Mesenchymal stem cell (in vitro differentiated cells and primary cell): ENCODE results near the gene SEC16A.

Source experiments
- DNase-seq: peaks from one replicate; pipeline ENCODE4 v3.0.0-alpha.2; 2013
- H2AFZ ChIP-seq: one replicate; pipeline ENCODE4 v1.6.1; 2013; ENCODE audit warnings: low read depth, mild to moderate bottlenecking, control low read depth, inconsistent platforms, low read length, moderate library complexity
- H2AK5ac ChIP-seq: 2 replicates; pipeline ENCODE4 v1.6.1; 2013; ENCODE audit warnings: low read length, moderate library complexity, mild to moderate bottlenecking, inconsistent platforms; ENCODE audit not compliant: severe bottlenecking
- H2BK120ac ChIP-seq: one replicate; pipeline ENCODE4 v1.6.1; 2013; ENCODE audit warnings: low read depth, mild to moderate bottlenecking, inconsistent platforms, low read length, moderate library complexity
- H2BK12ac ChIP-seq, 2 experiments: one replicate each; pipeline ENCODE4 v1.6.1; 2013; ENCODE audit warnings: inconsistent platforms in 2 of 2, low read length in 2 of 2, mild to moderate bottlenecking in 2 of 2, moderate library complexity in 2 of 2, control low read depth in 1 of 2
- H2BK15ac ChIP-seq: one replicate; pipeline ENCODE4 v1.6.1; 2013; ENCODE audit warnings: mild to moderate bottlenecking, low read depth, inconsistent platforms; ENCODE audit not compliant: poor library complexity, severe bottlenecking
- H2BK5ac ChIP-seq: 2 replicates; pipeline ENCODE4 v1.6.1; 2013; ENCODE audit warnings: low read depth, mild to moderate bottlenecking, low read length, control low read depth, inconsistent platforms; ENCODE audit not compliant: poor library complexity, severe bottlenecking
- H3K14ac ChIP-seq, 2 experiments: one replicate each; pipeline ENCODE4 v1.6.1; 2013; ENCODE audit warnings: inconsistent platforms in 2 of 2, low read length in 2 of 2, control low read depth in 1 of 2, mild to moderate bottlenecking in 1 of 2, moderate library complexity in 1 of 2
- H3K18ac ChIP-seq, 2 experiments: one replicate each; pipeline ENCODE4 v1.6.1; 2013; ENCODE audit warnings: inconsistent platforms in 2 of 2, low read length in 2 of 2, control low read depth in 1 of 2, low read depth in 1 of 2, mild to moderate bottlenecking in 1 of 2
- H3K23ac ChIP-seq, 2 experiments: one replicate each; pipeline ENCODE4 v1.6.1; 2013; ENCODE audit warnings: inconsistent platforms in 2 of 2, low read length in 2 of 2, mild to moderate bottlenecking in 2 of 2, moderate library complexity in 2 of 2, control low read depth in 1 of 2
- H3K27ac ChIP-seq: 2 replicates; pipeline ENCODE4 v1.5.1; 2013; ENCODE audit warnings: mild to moderate bottlenecking, moderate library complexity, low read length, control low read depth, inconsistent platforms; ENCODE audit not compliant: poor library complexity, severe bottlenecking
- H3K27me3 ChIP-seq, 2 experiments: 2 replicates each; pipeline versions ENCODE4 v1.6.1 to v1.7.0; 2013; ENCODE audit warnings: low read length in 2 of 2, mild to moderate bottlenecking in 2 of 2, moderate library complexity in 2 of 2, control low read depth in 1 of 2, inconsistent platforms in 1 of 2; ENCODE audit not compliant: control insufficient read depth in 1 of 2, insufficient read depth in 1 of 2
- H3K36me3 ChIP-seq, 2 experiments: 2 replicates each; pipeline versions ENCODE4 v1.6.1 to v1.7.0; 2013; ENCODE audit warnings: low read length in 2 of 2, control low read depth in 1 of 2, inconsistent platforms in 1 of 2, low read depth in 1 of 2, mild to moderate bottlenecking in 1 of 2; ENCODE audit not compliant: insufficient read depth in 2 of 2, control insufficient read depth in 1 of 2
- H3K4ac ChIP-seq, 2 experiments: one replicate each; pipeline ENCODE4 v1.6.1; 2013; ENCODE audit warnings: inconsistent platforms in 2 of 2, low read length in 2 of 2, mild to moderate bottlenecking in 2 of 2, moderate library complexity in 2 of 2, control low read depth in 1 of 2, low read depth in 1 of 2
- H3K4me1 ChIP-seq: 2 replicates; pipeline ENCODE4 v1.6.1; 2013; ENCODE audit warnings: low read depth, low read length, control low read depth; ENCODE audit not compliant: control insufficient read depth, insufficient read depth
- H3K4me2 ChIP-seq: 2 replicates; pipeline ENCODE4 v1.6.1; 2013; ENCODE audit warnings: low read length, mild to moderate bottlenecking, inconsistent platforms; ENCODE audit not compliant: poor library complexity, severe bottlenecking
- H3K4me3 ChIP-seq, 2 experiments: 2 replicates each; pipeline versions ENCODE4 v1.5.1 to v1.7.0; 2013; ENCODE audit warnings: low read length in 2 of 2, mild to moderate bottlenecking in 2 of 2, control low read depth in 1 of 2, low read depth in 1 of 2; ENCODE audit not compliant: insufficient read depth in 1 of 2
- H3K79me1 ChIP-seq: replicated peaks from 2 replicates; pipeline ENCODE4 v1.6.1; 2013; ENCODE audit warnings: mild to moderate bottlenecking, control low read depth, low read length, inconsistent platforms; ENCODE audit not compliant: poor library complexity, severe bottlenecking
- H3K9ac ChIP-seq: 2 replicates; pipeline ENCODE4 v1.7.0; 2013; ENCODE audit warnings: mild to moderate bottlenecking, low read length, moderate library complexity
- H3K9me3 ChIP-seq: 2 replicates; pipeline ENCODE4 v1.7.0; 2013; ENCODE audit warnings: mild to moderate bottlenecking, low read length; ENCODE audit not compliant: control insufficient read depth
- H4K8ac ChIP-seq: one replicate; pipeline ENCODE4 v1.6.1; 2013; ENCODE audit warnings: inconsistent platforms, mild to moderate bottlenecking, low read length, moderate library complexity
- H4K91ac ChIP-seq: one replicate; pipeline ENCODE4 v1.6.1; 2013; ENCODE audit warnings: mild to moderate bottlenecking, low read length, inconsistent platforms
- WGBS: methylation state at CpG from one replicate; pipeline ENCODE4 v1.1.7; 2013; ENCODE audit warnings: mixed read lengths; 5-methylcytosine and 5-hydroxymethylcytosine counted together

SEC16A gene

DNA sequence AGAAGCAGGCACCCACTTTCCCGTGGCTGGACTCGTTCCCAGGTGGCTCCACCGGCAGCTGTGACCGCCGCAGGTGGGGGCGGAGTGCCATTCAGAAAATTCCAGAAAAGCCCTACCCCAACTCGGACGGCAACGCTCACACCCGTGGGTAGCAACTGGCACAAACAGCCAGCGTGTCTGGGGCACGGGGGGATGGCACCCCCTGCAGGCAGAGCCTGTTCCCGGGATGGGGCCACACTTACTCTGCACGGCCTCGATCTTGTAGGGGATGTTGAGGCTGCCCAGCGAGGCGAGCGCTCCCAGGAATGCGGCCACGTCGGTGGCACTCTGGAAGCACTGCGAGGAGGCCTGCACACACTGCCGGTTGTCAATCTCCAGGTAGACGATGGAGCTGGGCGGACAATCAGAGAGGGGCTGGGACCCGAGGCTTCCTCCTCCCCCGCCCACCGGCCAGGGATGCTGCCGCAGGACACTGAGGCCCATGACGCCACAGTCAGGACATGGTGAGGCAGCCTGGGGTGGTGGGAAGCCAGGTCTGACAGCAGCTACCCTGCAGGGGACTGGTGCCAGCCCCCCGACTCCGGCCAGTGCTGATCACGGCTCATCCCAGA, 20.2 kb upstream of the SEC16A start:
- H2BK15ac ChIP-seq: no peak overlapping the region
- 94% methylated on average over 33 of the region's 33 CpGs for WGBS
- no peak overlapping the region for H3K4me3 ChIP-seq
- no peak overlapping the region for H3K27ac ChIP-seq
- no peak overlapping the region for H3K18ac ChIP-seq
- H3K4me1 ChIP-seq: no peaks in the 10 kb centered on the region
- no peak overlapping the region for H3K14ac ChIP-seq
- H3K9me3 ChIP-seq: no peaks in the 10 kb centered on the region
- H3K23ac ChIP-seq: no peak overlapping the region
- peaks cover 8% of the 10 kb centered on the region for H3K79me1 ChIP-seq
- peaks cover 48 to 97% of the 10 kb centered on the region in 2 experiments for H3K36me3 ChIP-seq
- no peak overlapping the region for H4K8ac ChIP-seq
- H2AFZ ChIP-seq: no peak overlapping the region
- no peak overlapping the region for H3K9ac ChIP-seq
- H2AK5ac ChIP-seq: no peak overlapping the region
- no peak overlapping the region for H3K4me2 ChIP-seq
- no peak overlapping the region for H2BK5ac ChIP-seq
- no peak overlapping the region for H4K91ac ChIP-seq
- no peaks in the 10 kb centered on the region for H3K27me3 ChIP-seq
- no peak overlapping the region for H2BK12ac ChIP-seq
- no peak overlapping the region for H3K4ac ChIP-seq
- no peak overlapping the region for H2BK120ac ChIP-seq
- no peak for DNase-seq

DNA sequence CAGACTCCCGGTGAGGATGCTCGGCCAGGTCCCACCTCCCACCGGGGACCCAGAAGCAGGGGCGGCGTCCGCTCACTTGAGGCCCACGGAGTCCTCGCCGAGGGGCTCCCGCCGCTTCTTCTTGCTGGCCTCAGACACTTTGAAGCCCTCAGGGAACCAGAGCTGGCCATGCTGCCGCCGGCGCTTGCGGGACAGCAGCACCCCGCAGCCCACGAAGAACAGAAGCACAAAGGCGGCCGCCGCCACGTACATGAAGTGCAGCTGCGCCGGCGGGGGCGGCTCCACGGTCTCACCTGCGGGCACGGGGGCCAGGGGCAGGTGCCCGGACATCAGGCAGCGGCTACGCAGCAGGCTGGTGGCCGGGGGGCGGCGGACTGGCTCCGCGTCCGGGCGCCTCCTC, 19.4 kb upstream of the SEC16A start:
- no peak overlapping the region for H4K91ac ChIP-seq
- no peak overlapping the region for H2BK15ac ChIP-seq
- H3K23ac ChIP-seq: no peak overlapping the region
- no peak overlapping the region for H3K18ac ChIP-seq
- H3K4ac ChIP-seq: no peak overlapping the region
- DNase-seq: no peak
- H2BK5ac ChIP-seq: no peak overlapping the region
- no peak overlapping the region for H2AK5ac ChIP-seq
- H3K9ac ChIP-seq: no peak overlapping the region
- no peak overlapping the region for H3K4me3 ChIP-seq
- H2AFZ ChIP-seq: no peak overlapping the region
- no peak overlapping the region for H3K4me2 ChIP-seq
- no peak overlapping the region for H2BK12ac ChIP-seq
- no peak overlapping the region for H3K14ac ChIP-seq
- H3K9me3 ChIP-seq: no peaks in the 10 kb centered on the region
- H3K79me1 ChIP-seq: peaks cover 2% of the 10 kb centered on the region
- no peak overlapping the region for H3K27ac ChIP-seq
- H3K27me3 ChIP-seq: no peaks in the 10 kb centered on the region
- H3K36me3 ChIP-seq: peaks cover 42 to 97% of the 10 kb centered on the region in 2 experiments
- 98% methylated on average over 35 of the region's 38 CpGs for WGBS
- H2BK120ac ChIP-seq: no peak overlapping the region
- H4K8ac ChIP-seq: no peak overlapping the region
- H3K4me1 ChIP-seq: no peaks in the 10 kb centered on the region

DNA sequence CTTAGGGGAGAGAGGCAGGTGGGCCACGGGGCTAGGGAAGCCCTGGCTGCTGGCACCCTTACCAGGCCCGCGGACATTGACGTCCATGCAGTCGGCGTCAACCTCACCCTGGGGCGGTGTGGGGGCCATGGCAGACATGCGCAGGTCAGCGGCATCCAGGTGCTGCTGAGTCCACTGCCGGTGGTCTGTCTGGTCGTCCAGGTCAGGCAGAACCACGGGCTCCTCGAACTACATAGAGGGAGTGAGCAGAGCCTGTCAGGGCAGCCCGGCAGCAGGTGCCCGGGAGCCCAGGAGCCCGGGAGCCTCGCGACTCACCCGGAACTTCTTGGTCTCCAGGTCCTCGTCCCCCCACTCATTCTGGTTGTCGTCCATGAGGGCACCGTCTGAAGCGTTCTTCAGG, 18.8 kb upstream of the SEC16A start:
- Histone ChIP-seq H4K91ac (no peak overlapping the region), H4K8ac (no peak overlapping the region), H3K4ac (no peak overlapping the region), H2BK120ac (no peak overlapping the region), H3K79me1 (peaks cover 2% of the 10 kb centered on the region), H3K18ac (no peak overlapping the region), H3K4me1 (no peaks in the 10 kb centered on the region), H2AFZ (no peak overlapping the region), H2BK12ac (no peak overlapping the region), H3K36me3 (peaks cover 45 to 97% of the 10 kb centered on the region in 2 experiments), H2BK15ac (no peak overlapping the region), H2AK5ac (no peak overlapping the region), H3K27me3 (no peaks in the 10 kb centered on the region), H3K9ac (no peak overlapping the region), H2BK5ac (no peak overlapping the region), H3K4me3 (no peak overlapping the region), H3K4me2 (no peak overlapping the region), H3K14ac (no peak overlapping the region), H3K27ac (no peak overlapping the region), H3K23ac (no peak overlapping the region), H3K9me3 (no peaks in the 10 kb centered on the region)
- DNase-seq: no peak
- WGBS: 97% methylated on average over 23 of the region's 23 CpGs

DNA sequence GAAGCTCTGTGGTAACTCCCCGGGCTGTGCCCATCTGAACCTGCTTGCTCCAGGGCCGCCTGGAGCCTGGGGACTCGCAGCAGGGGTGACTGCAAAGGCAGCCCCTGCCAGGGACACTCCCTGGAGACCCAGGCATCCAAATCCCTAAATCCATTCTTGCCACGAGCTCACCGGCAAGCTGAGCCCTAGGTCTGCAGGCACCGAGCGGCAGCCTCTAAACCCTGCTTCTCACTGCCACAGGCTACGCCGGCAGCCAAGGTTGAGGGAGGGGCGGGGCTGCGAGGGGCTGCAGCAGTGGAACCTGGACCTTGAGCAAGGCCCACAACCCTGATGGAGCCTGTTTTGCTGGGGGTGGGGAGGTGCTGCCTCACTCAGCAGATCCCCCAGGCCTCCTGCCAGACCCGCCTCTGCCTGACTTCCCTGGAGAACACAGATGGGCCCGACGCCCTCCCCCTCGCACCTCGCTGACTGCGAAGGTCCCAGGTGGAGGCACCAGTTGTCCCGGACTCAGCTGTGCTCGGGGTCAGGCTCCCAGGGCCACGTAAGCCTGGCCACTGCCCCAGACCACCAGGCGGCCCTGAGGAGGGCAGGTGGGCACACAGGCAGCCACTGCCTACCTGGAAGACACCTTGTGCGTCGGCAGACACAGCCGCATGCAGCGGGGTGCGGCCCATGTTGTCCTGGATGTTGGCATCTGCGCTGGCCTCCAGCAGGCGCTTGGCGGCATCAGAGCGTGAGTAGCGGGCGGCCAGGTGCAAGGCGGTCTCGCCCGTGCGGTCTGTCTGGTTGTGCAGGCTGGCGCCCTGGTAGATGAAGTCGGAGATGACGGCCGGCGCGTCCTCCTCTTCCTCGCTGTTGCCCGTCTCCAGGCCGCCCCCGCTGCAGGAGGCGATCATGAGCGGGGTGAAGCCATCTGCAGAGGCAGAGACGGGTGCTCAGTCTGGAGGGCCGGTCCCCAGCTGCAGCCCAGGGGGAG, 17.4 kb upstream of the SEC16A start:
- Histone ChIP-seq H2BK5ac (no peak overlapping the region), H3K36me3 (peaks cover 48 to 91% of the 10 kb centered on the region in 2 experiments)

More for the DNA sequence above, 17.4 kb upstream of the SEC16A start:
- no peak overlapping the region for H3K4me2 ChIP-seq
- no peak overlapping the region for H3K23ac ChIP-seq
- H2BK120ac ChIP-seq: no peak overlapping the region
- no peak overlapping the region for H3K14ac ChIP-seq
- no peak overlapping the region for H4K91ac ChIP-seq
- no peak overlapping the region for H3K4me3 ChIP-seq
- H3K79me1 ChIP-seq: peaks cover 2% of the 10 kb centered on the region
- DNase-seq: no peak
- H2BK15ac ChIP-seq: no peak overlapping the region
- 95% methylated on average over 49 of the region's 50 CpGs for WGBS
- H3K4ac ChIP-seq: no peak overlapping the region
- no peaks in the 10 kb centered on the region for H3K9me3 ChIP-seq
- no peaks in the 10 kb centered on the region for H3K4me1 ChIP-seq
- no peak overlapping the region for H2AK5ac ChIP-seq
- no peak overlapping the region for H2BK12ac ChIP-seq
- H2AFZ ChIP-seq: no peak overlapping the region
- H3K27me3 ChIP-seq: no peaks in the 10 kb centered on the region
- no peak overlapping the region for H3K9ac ChIP-seq
- no peak overlapping the region for H4K8ac ChIP-seq
- H3K27ac ChIP-seq: no peak overlapping the region
- H3K18ac ChIP-seq: no peak overlapping the region
